Body of pancreas (tissue), 4 donors: ENCODE measurements around the gene USP10.

Experiments used
- POLR2A ChIP-seq, 3 donors: fragments of 450-650 bp; IDR thresholded peaks; one replicate each; pipeline ENCODE4 v1.6.1; 2016; ENCODE audit warnings: antibody characterized with exemption in 3 of 3, mild to moderate bottlenecking in 2 of 3
- TF ChIP-seq, protein P1 (sequence below), 7 experiments: fragments of 450-650 bp in 4 of 7; fragments of 200-600 bp in 3 of 7; sonication (generic) in 3 of 7; IDR thresholded peaks; one replicate each; pipeline ENCODE4 v1.5.1; 2016 to 2019; ENCODE audit warnings: antibody characterized with exemption in 7 of 7

DNA sequence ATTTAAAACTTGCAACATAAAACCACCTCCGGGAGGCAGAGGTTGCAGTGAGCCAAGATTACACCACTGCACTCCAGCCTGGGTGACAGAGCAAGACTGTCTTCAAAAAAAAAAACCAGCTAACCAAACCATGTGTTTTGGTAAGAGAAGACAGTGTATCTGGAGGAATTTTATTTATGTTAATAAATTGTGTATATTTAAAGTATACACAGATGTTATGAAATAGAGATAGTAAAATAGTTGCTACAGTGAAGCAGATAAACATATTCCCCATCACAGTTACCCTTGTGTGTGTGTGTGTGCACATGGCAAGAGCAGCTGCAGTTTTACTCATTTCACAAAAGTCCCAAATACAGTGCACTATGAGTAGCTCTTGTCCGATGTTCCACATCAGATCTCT lies 65.2 kb downstream of the USP10 start:
- TF ChIP-seq, protein P1, sequence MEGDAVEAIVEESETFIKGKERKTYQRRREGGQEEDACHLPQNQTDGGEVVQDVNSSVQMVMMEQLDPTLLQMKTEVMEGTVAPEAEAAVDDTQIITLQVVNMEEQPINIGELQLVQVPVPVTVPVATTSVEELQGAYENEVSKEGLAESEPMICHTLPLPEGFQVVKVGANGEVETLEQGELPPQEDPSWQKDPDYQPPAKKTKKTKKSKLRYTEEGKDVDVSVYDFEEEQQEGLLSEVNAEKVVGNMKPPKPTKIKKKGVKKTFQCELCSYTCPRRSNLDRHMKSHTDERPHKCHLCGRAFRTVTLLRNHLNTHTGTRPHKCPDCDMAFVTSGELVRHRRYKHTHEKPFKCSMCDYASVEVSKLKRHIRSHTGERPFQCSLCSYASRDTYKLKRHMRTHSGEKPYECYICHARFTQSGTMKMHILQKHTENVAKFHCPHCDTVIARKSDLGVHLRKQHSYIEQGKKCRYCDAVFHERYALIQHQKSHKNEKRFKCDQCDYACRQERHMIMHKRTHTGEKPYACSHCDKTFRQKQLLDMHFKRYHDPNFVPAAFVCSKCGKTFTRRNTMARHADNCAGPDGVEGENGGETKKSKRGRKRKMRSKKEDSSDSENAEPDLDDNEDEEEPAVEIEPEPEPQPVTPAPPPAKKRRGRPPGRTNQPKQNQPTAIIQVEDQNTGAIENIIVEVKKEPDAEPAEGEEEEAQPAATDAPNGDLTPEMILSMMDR (IDR thresholded peaks at IDR 0.05) = no peak
- TF ChIP-seq POLR2A (IDR thresholded peaks at IDR 0.05) = no peak
